ENCODE data around the gene KIRREL3.

Gene KIRREL3

DNA sequence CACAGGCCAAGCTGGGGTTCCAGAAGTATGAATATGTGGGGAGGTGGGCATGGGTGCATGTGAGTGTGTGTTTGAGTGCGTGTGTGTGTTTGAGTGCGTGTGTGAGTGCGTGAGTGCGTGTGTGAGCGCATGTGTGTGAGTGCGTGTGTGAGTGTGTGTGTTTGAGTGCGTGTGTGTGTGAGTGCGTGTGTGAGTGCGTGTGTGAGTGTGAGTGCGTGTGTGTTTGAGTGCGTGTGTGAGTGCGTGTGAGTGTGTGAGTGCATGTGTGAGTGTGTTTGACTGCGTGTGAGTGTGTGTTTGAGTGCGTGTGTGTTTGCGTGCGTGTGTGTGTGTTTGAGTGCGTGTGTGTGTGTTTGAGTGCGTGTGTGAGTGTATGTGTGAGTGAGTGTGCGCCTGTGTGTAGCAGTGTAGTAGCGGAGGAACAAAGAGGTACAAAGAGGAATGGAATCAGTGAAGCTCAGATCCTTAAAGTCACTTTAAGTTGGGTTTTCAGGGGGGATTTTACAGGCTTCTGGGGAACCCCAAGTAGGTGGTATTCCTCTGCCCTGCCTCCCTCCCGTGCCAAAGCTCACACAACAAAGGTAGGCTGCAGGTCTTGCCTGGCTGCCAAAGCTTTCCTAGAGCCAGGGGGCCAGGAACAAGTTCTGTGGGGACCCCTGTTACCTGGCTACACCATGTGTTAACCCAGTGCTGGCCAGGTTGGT, 137.1 kb downstream of the KIRREL3 start:
- no peak overlapping the region for H3K27ac Mint-ChIP-seq
- no peaks in the 10 kb centered on the region for H3K4me1 Mint-ChIP-seq (ENCODE audit: low read depth)
- no peak overlapping the region for H3K4me3 Mint-ChIP-seq
- H3K9me3 Mint-ChIP-seq, result no peaks in the 10 kb centered on the region
- no peaks in the 10 kb centered on the region for H3K36me3 Mint-ChIP-seq (ENCODE audit: low read depth)
- H3K27me3 Mint-ChIP-seq, result peaks cover 15% of the 10 kb centered on the region

DNA sequence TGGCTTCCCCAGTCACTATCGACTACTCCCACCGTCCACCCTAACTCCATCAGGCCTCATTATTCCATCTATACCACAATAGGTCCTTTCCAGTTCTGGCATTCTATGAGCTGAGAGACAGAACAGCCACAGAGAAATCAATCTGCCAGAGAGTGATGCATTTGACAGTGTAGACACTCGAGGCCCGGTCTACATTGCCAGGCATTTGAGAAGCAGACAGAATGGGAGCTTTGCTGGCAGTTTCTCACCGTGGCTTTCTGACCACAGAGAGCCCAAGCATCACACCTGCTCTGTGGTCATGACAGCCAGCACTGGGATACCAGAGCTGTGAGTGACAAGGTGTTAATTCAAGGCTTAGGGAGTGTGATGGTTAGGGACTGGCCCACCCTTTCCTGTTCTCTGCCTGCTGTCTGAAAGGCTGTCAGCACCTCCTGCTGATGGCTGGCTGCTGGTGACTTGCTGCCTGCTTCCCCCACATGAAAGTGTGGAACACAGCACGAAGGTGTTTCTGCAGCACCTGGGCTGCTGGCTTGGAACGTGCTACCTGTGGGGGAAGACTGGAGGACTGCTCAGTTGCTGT, 137.8 kb downstream of the KIRREL3 start:
- no peak overlapping the region for H3K27ac Mint-ChIP-seq
- no peaks in the 10 kb centered on the region for H3K9me3 Mint-ChIP-seq
- H3K4me1 Mint-ChIP-seq (ENCODE audit: low read depth), result no peaks in the 10 kb centered on the region
- peaks cover 15% of the 10 kb centered on the region for H3K27me3 Mint-ChIP-seq
- H3K36me3 Mint-ChIP-seq (ENCODE audit: low read depth), result no peaks in the 10 kb centered on the region
- no peak overlapping the region for H3K4me3 Mint-ChIP-seq

DNA sequence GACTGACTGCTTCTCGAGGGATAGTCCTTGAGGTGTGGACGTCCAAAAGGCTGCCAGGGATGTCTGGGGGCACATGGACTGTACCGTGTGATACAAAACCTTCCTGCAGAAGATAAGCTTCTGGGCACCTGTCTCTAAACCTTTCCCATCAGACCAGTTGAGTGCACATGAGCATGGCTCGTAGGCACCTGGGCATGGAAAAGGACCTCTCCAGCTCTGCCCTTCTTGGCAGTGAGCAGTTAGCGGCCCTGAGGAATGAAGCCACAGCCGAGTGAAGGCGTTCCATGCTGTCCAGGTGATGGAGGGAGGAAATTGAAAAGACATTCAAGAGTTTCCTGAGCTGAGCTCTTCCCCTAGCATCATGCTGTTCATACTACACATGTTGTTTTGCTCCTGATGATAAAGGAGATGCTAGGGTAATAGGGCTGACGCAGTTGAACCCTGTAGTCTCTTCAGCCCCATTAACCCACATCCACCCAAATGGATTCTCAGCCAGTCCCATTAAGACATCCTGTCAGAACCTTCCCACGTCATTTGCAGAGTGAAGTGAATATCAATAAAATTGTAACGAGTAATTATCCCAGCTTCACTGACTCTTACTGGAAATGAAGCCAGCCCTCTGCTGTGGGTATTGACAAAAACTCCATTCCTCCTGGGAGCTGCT, 138.6 kb downstream of the KIRREL3 start:
- Mint-ChIP-seq H3K27me3 (peaks cover 11% of the 10 kb centered on the region), H3K27ac (no peak overlapping the region), H3K36me3 (ENCODE audit: low read depth) (no peaks in the 10 kb centered on the region), H3K4me3 (no peak overlapping the region), H3K4me1 (ENCODE audit: low read depth) (no peaks in the 10 kb centered on the region), H3K9me3 (no peaks in the 10 kb centered on the region)

DNA sequence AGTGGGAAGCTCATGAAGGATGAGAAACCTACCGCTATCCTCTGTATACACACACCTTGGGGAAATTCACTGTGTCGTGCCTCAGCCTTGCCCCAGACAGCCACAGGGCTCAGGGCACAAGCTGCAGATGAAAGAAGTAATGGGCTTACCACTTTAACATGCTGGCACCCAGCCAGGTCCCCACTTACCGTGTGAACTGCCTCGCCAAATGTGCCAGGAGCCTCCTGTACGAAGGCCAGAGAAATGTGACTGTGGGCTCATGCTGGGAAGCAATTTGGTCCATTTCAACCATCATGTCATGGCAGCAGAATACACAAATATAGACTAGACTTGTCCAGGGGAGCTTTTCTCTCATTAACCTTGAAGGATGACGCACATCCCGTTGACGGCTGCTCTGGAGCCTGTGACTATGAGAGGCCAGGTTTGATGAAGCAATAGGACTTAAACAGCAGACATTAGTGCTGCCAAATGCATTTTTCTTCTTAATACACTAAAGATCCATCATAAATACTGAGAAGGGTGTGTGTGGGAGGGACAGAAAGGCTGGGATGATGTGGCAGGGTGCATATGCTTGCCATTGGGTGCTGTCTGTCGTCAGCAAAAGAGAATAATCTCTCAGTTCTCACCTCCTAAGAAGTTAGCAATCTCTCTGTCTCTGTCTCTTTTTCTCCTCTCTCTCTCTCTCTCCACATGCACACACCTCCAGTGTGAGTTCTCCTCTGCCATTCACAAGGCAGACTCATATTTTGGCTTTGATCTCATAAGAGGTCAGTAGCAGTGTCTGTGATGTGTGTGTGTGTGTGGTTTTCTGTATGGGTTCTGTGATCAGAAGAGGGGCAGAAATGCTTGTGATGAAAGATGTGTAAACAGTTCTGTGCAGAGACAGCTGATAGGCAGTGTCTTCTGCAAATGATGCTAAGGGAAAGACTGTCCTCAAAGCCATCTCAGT, 142.4 kb downstream of the KIRREL3 start:
- H3K27ac Mint-ChIP-seq, result no peak overlapping the region
- H3K4me3 Mint-ChIP-seq, result no peak overlapping the region
- no peaks in the 10 kb centered on the region for H3K4me1 Mint-ChIP-seq (ENCODE audit: low read depth)
- no peaks in the 10 kb centered on the region for H3K9me3 Mint-ChIP-seq
- peaks cover 11% of the 10 kb centered on the region for H3K27me3 Mint-ChIP-seq
- H3K36me3 Mint-ChIP-seq (ENCODE audit: low read depth), result no peaks in the 10 kb centered on the region

DNA sequence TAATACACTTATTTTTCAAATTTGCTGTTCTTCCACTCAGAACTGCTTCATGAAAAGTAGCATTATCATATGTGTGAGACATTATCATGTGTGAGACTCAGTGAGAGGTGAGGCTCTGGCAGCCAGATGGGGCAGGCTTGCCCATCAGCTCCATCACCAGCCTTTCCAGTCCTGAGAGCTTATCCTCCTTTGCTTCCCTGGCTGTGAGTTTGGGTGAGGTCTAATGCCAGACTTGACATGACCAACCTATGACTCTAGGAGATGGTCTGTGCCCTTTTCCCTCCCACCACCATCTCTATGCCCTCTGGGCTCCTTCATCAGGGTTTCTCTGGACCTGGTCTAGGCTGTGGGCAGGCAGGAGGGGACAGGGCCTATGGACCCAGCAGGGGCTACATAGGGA, 145.0 kb downstream of the KIRREL3 start:
- H3K27ac Mint-ChIP-seq, result no peak overlapping the region
- no peaks in the 10 kb centered on the region for H3K9me3 Mint-ChIP-seq
- peaks cover 8% of the 10 kb centered on the region for H3K27me3 Mint-ChIP-seq
- no peaks in the 10 kb centered on the region for H3K4me1 Mint-ChIP-seq (ENCODE audit: low read depth)
- H3K4me3 Mint-ChIP-seq, result no peak overlapping the region
- H3K36me3 Mint-ChIP-seq (ENCODE audit: low read depth), result no peaks in the 10 kb centered on the region

DNA sequence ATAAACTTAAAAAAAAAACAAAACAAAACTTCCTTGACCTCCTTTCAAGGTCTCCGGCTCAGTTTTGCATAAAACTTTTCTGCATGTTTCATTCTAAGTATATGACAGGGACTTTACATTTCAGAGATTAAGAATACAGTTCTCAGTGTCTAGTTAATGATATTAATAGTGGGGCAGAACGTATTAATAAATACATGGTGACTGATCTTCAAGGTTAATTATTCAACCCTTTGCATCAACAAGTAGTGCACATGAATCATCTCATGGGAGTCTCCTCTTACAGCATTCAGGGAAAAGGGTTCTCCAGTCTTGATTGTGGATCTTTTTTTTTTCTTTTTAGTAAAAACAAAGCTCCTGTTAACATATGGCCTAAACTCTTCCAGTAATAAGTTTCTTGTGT, 146.8 kb downstream of the KIRREL3 start:
- no peak overlapping the region for H3K4me3 Mint-ChIP-seq
- H3K36me3 Mint-ChIP-seq (ENCODE audit: low read depth), result no peaks in the 10 kb centered on the region
- no peaks in the 10 kb centered on the region for H3K4me1 Mint-ChIP-seq (ENCODE audit: low read depth)
- H3K27me3 Mint-ChIP-seq, result no peaks in the 10 kb centered on the region
- H3K9me3 Mint-ChIP-seq, result no peaks in the 10 kb centered on the region
- no peak overlapping the region for H3K27ac Mint-ChIP-seq

DNA sequence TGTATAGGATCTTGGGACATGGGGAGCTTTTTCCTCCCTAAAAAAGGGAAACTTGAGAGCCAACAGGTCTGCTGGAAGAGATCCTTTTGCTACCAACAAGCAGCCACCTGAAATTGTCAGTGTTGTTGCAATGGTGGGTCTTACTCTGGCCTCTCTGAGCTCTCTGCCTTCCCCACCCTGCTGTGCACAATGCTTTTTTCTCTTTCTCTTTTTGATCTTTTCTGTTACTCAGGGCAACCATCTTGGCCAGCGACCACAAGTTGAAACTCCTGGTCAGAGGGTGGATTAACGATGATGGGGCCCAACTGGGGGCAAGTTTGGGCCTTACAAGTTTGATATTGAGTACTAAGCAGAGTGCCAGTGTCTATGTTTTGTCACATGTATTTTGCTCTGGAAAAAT, 155.8 kb downstream of the KIRREL3 start:
- Mint-ChIP-seq H3K4me3 (no peak overlapping the region), H3K27me3 (no peaks in the 10 kb centered on the region), H3K9me3 (no peaks in the 10 kb centered on the region), H3K4me1 (ENCODE audit: low read depth) (no peaks in the 10 kb centered on the region), H3K36me3 (ENCODE audit: low read depth) (no peaks in the 10 kb centered on the region), H3K27ac (no peak overlapping the region)

DNA sequence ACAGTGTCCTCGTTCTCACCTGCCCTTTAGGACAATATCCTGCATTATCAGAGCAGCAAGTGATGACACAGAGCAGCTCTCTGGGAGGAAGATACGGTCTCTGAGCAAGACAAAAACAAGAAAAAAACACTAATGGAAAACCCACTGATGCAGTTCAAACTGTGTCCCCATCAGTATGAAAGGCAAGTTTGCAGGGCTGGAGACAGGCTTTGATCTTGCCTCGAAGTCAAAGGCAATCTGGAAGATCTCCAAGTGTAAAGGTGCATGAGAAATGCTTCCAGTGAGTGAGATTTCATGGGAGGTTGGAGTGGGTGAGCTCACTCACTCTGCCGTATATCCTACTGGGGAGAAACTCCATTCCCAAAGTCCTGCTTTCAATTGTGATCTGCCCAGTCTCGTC, 157.5 kb downstream of the KIRREL3 start:
- H3K36me3 Mint-ChIP-seq (ENCODE audit: low read depth), result no peaks in the 10 kb centered on the region
- no peak overlapping the region for H3K4me3 Mint-ChIP-seq
- no peaks in the 10 kb centered on the region for H3K4me1 Mint-ChIP-seq (ENCODE audit: low read depth)
- H3K27me3 Mint-ChIP-seq, result no peaks in the 10 kb centered on the region
- H3K27ac Mint-ChIP-seq, result no peak overlapping the region
- no peaks in the 10 kb centered on the region for H3K9me3 Mint-ChIP-seq

DNA sequence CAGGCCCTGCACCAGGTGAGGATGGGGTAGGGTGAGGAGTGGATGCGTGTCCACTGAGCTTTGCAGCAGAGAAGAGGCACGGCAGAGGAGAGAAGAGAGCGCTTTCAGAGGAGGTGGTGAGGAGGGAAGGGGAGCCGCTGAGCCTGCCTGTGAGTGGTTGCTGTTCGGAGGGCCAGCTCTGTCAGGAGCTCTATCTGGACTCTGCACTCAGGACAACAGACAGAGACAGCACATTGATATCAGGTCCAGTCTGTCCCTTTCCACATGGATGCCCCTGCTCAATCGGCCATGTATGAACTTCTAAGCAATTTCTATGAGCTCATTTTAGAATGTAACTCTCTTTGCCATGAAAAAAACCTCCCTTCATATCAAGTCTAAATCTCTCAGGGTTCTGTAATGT, 158.6 kb downstream of the KIRREL3 start:
- Mint-ChIP-seq H3K27ac (no peak overlapping the region), H3K9me3 (no peaks in the 10 kb centered on the region)

DNA sequence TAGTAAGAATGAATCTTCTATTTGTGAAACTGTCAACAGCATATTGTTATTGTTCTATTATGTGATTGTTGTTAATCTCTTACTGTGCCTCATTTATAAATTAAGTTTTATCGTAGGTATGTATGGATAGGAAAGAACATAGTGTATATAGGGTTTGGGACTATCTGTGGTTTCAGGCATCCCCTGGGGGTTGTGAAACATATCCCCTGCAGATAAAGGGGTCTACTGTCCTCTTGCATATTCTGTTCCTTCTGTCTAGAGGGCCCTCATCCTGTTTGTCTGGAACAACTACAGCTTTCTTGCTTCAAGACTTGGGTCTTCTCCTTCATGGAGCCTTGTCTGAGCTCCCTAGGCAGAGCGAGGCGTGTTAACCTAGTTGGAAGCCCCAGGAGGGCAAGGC, 159.6 kb downstream of the KIRREL3 start:
- H3K27ac Mint-ChIP-seq, result no peak overlapping the region
- no peaks in the 10 kb centered on the region for H3K9me3 Mint-ChIP-seq
- no peaks in the 10 kb centered on the region for H3K27me3 Mint-ChIP-seq
- H3K4me1 Mint-ChIP-seq (ENCODE audit: low read depth), result no peaks in the 10 kb centered on the region
- no peak overlapping the region for H3K4me3 Mint-ChIP-seq
- no peaks in the 10 kb centered on the region for H3K36me3 Mint-ChIP-seq (ENCODE audit: low read depth)

More for the DNA sequence above, 158.6 kb downstream of the KIRREL3 start:
- Mint-ChIP-seq H3K27me3 (no peaks in the 10 kb centered on the region), H3K36me3 (ENCODE audit: low read depth) (no peaks in the 10 kb centered on the region), H3K4me3 (no peak overlapping the region), H3K4me1 (ENCODE audit: low read depth) (no peaks in the 10 kb centered on the region)

DNA sequence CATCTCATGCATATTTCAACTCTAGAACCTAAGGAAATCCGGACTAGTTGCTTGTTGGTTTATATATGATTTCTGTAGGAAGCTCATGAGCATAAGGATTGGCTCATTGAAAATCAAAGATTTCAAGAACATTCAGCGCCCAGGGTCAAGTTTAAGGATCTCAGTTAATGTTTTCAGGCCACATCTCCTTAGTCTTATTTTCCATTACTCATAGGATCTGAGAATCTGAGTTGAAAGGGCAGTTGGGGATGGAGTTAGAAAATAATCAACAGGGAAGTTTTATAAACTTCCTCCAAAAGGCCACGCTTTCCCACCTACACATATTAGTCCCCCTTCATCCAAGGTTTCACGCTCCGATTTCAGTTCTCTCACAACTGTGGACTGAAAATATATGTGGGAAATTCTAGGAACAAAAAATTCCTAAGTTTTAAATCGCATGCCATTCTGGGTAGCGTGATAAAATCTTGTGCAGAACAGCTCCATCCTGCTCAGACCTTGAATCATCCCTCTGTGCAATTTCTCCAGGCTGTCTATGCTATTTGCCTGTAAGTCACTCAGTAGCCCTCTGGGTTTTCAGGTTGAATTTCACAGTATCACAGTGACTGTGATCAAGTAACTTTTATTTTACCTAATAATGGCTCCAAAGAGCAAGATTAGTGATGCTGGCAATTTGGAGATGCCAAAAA, 160.2 kb downstream of the KIRREL3 start:
- no peaks in the 10 kb centered on the region for H3K9me3 Mint-ChIP-seq
- H3K27ac Mint-ChIP-seq, result no peak overlapping the region
- no peaks in the 10 kb centered on the region for H3K27me3 Mint-ChIP-seq
- H3K4me3 Mint-ChIP-seq, result no peak overlapping the region
- H3K4me1 Mint-ChIP-seq (ENCODE audit: low read depth), result no peaks in the 10 kb centered on the region
- H3K36me3 Mint-ChIP-seq (ENCODE audit: low read depth), result no peaks in the 10 kb centered on the region

DNA sequence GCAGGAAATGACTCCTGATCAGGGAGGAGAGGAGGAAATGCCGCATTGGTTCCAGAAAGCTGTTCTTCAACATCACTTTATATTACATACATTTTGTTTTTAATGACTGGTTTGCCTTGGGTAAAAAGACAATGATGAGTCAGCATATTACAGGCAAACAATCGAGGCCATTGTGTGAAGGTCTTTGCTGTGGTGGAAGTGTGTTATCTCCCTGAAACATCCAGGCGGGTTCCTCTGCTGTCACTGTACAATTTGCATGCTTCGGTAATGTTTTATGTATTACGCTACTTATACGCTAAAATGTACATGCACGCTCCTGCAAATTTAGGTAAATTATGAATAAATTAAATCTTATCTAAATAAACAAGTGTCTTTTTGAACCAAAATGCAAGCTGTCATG, 161.1 kb downstream of the KIRREL3 start:
- no peaks in the 10 kb centered on the region for H3K36me3 Mint-ChIP-seq (ENCODE audit: low read depth)
- no peak overlapping the region for H3K4me3 Mint-ChIP-seq
- no peak overlapping the region for H3K27ac Mint-ChIP-seq
- no peaks in the 10 kb centered on the region for H3K27me3 Mint-ChIP-seq
- H3K9me3 Mint-ChIP-seq, result no peaks in the 10 kb centered on the region
- no peaks in the 10 kb centered on the region for H3K4me1 Mint-ChIP-seq (ENCODE audit: low read depth)

DNA sequence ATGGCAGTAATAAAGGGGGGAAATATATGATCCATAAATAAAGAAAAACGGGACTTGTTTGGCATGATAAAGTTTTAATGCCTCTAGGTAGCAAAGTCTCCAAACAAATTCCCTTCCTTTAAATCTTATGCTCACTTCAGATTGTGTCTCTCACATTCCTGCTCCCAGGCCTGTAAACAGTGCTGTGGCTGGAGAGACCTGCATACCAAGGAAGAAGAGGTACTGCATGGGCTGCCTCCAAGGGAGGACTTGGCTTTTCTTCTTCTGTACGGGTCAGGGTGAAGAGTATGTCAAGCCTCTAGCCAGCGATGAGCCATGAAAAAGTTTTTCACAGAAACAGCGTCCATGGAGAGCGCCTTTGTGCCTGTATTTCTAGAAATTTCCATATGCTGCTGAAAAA, 161.8 kb downstream of the KIRREL3 start:
- H3K27ac Mint-ChIP-seq, result no peak overlapping the region
- no peaks in the 10 kb centered on the region for H3K36me3 Mint-ChIP-seq (ENCODE audit: low read depth)
- H3K9me3 Mint-ChIP-seq, result no peaks in the 10 kb centered on the region
- H3K4me1 Mint-ChIP-seq (ENCODE audit: low read depth), result no peaks in the 10 kb centered on the region
- H3K27me3 Mint-ChIP-seq, result no peaks in the 10 kb centered on the region
- H3K4me3 Mint-ChIP-seq, result no peak overlapping the region

DNA sequence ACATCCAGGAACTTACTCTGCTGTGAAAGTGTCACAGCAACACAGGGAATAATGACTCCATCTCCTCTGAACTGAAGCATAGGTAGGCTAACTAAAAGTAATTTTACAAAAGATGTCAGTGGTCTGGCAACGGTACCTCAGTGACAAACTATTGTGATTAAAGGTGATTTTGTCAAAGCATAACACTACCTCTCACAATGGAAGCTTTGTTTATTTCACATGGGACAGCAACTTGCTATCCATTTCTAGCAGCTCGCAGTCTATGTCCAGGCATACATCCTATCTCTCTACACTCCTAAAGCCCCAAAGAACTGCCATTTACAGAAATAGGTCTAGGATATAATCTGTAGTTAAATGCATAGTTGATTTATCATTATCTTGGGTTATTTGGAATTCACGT, 163.0 kb downstream of the KIRREL3 start:
- Mint-ChIP-seq H3K36me3 (ENCODE audit: low read depth) (no peaks in the 10 kb centered on the region), H3K27me3 (no peaks in the 10 kb centered on the region), H3K4me3 (no peak overlapping the region), H3K9me3 (no peaks in the 10 kb centered on the region), H3K4me1 (ENCODE audit: low read depth) (no peaks in the 10 kb centered on the region), H3K27ac (no peak overlapping the region)
